ENCODE measurements around the gene PVR.

The PVR gene

DNA sequence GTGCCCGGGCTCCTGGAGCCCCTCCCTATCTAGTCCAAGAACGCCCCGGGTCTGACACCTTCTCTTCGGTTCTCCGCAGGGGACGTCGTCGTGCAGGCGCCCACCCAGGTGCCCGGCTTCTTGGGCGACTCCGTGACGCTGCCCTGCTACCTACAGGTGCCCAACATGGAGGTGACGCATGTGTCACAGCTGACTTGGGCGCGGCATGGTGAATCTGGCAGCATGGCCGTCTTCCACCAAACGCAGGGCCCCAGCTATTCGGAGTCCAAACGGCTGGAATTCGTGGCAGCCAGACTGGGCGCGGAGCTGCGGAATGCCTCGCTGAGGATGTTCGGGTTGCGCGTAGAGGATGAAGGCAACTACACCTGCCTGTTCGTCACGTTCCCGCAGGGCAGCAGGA lies 3.4 kb downstream of the PVR start:
- no peak for ATAC-seq
- TF ChIP-seq, protein P1, sequence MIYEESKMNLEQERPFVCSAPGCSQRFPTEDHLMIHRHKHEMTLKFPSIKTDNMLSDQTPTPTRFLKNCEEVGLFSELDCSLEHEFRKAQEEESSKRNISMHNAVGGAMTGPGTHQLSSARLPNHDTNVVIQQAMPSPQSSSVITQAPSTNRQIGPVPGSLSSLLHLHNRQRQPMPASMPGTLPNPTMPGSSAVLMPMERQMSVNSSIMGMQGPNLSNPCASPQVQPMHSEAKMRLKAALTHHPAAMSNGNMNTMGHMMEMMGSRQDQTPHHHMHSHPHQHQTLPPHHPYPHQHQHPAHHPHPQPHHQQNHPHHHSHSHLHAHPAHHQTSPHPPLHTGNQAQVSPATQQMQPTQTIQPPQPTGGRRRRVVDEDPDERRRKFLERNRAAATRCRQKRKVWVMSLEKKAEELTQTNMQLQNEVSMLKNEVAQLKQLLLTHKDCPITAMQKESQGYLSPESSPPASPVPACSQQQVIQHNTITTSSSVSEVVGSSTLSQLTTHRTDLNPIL (CRISPR knock-in tag; IDR thresholded peaks at IDR 0.05; ENCODE audit: low read depth): no peak
- TF ChIP-seq, protein P2, sequence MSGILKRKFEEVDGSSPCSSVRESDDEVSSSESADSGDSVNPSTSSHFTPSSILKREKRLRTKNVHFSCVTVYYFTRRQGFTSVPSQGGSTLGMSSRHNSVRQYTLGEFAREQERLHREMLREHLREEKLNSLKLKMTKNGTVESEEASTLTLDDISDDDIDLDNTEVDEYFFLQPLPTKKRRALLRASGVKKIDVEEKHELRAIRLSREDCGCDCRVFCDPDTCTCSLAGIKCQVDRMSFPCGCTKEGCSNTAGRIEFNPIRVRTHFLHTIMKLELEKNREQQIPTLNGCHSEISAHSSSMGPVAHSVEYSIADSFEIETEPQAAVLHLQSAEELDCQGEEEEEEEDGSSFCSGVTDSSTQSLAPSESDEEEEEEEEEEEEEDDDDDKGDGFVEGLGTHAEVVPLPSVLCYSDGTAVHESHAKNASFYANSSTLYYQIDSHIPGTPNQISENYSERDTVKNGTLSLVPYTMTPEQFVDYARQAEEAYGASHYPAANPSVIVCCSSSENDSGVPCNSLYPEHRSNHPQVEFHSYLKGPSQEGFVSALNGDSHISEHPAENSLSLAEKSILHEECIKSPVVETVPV (CRISPR knock-in tag; IDR thresholded peaks at IDR 0.05): no peak
- TF ChIP-seq PPARA (CRISPR knock-in tag; IDR thresholded peaks at IDR 0.05; ENCODE audit: borderline replicate concordance) (no peak), OSR1 (CRISPR knock-in tag; IDR thresholded peaks at IDR 0.05) (no peak), BACH2 (CRISPR knock-in tag; IDR thresholded peaks at IDR 0.05; ENCODE audit: borderline replicate concordance) (no peak), ISL1 (CRISPR knock-in tag; IDR thresholded peaks at IDR 0.05) (no peak), ZNF565 (CRISPR knock-in tag; conservative IDR thresholded peaks at IDR 0.05; ENCODE audit: low read depth) (no peak), ZC3H10 (CRISPR knock-in tag; IDR thresholded peaks at IDR 0.05) (no peak)

DNA sequence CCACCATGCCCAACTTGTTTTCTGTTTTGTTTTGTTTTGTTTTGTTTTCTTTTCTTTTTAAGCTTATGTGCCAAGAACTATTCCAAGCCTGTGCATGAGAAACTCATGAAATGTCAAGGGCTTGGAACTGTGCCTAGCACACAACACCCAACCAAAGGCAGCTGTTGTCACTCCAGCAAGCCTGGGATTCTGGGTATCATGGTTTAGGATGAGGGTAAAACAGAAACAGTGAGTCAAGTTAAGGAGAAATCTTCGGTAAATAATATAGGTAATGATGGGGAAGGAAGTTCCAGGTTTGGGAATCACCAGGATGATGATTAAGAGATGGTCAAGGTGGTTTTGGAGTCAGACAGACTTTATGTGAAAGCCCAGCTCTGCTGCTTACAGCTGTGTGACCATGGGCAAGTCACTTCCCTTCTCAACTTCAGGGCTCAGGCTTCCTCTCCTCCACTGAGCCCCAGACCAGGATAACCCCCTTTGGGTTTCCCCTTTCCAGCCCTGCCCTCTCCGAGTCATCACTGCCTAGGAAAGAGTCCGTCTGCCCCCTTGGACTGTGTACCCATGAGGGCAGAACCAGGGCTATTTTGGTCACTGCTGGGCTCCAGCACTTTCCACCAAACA lies 5.0 kb downstream of the PVR start:
- TF ChIP-seq TOX (CRISPR knock-in tag; IDR thresholded peaks at IDR 0.05; ENCODE audit: borderline replicate concordance): no peak
- no peak for TF ChIP-seq ZNF8 (CRISPR knock-in tag; IDR thresholded peaks at IDR 0.05)
- TF ChIP-seq, protein P1 (CRISPR knock-in tag; IDR thresholded peaks at IDR 0.05; ENCODE audit: low read depth): no peak
- no peak for ATAC-seq

DNA sequence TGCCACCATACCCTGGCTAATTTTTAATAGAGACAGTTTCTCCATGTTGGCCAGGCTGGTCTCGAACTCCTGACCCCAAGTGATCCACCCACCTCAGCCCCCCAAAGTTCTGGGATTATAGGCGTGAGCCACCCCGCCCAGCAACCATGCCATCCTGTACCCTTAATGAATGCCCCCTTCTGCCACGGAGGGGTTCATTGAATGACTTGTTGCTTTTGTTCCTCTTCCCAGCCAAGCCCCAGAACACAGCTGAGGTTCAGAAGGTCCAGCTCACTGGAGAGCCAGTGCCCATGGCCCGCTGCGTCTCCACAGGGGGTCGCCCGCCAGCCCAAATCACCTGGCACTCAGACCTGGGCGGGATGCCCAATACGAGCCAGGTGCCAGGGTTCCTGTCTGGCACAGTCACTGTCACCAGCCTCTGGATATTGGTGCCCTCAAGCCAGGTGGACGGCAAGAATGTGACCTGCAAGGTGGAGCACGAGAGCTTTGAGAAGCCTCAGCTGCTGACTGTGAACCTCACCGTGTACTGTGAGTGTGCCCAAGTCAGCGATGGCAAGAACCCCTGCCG lies 6.0 kb downstream of the PVR start:
- no peak for ATAC-seq
- no peak for TF ChIP-seq CSDC2 (CRISPR knock-in tag; IDR thresholded peaks at IDR 0.05)
- no peak for TF ChIP-seq OSR1 (CRISPR knock-in tag; IDR thresholded peaks at IDR 0.05)
- TF ChIP-seq, protein P1 (CRISPR knock-in tag; IDR thresholded peaks at IDR 0.05; ENCODE audit: low read depth): no peak
- TF ChIP-seq PPARA (CRISPR knock-in tag; IDR thresholded peaks at IDR 0.05; ENCODE audit: borderline replicate concordance): no peak
- no peak for TF ChIP-seq GLIS3 (CRISPR knock-in tag; IDR thresholded peaks at IDR 0.05)
- no peak for TF ChIP-seq ISL1 (CRISPR knock-in tag; IDR thresholded peaks at IDR 0.05)
- no peak for TF ChIP-seq RARB (CRISPR knock-in tag; IDR thresholded peaks at IDR 0.05)
- TF ChIP-seq, protein P2 (CRISPR knock-in tag; IDR thresholded peaks at IDR 0.05): no peak
- TF ChIP-seq, protein P3, sequence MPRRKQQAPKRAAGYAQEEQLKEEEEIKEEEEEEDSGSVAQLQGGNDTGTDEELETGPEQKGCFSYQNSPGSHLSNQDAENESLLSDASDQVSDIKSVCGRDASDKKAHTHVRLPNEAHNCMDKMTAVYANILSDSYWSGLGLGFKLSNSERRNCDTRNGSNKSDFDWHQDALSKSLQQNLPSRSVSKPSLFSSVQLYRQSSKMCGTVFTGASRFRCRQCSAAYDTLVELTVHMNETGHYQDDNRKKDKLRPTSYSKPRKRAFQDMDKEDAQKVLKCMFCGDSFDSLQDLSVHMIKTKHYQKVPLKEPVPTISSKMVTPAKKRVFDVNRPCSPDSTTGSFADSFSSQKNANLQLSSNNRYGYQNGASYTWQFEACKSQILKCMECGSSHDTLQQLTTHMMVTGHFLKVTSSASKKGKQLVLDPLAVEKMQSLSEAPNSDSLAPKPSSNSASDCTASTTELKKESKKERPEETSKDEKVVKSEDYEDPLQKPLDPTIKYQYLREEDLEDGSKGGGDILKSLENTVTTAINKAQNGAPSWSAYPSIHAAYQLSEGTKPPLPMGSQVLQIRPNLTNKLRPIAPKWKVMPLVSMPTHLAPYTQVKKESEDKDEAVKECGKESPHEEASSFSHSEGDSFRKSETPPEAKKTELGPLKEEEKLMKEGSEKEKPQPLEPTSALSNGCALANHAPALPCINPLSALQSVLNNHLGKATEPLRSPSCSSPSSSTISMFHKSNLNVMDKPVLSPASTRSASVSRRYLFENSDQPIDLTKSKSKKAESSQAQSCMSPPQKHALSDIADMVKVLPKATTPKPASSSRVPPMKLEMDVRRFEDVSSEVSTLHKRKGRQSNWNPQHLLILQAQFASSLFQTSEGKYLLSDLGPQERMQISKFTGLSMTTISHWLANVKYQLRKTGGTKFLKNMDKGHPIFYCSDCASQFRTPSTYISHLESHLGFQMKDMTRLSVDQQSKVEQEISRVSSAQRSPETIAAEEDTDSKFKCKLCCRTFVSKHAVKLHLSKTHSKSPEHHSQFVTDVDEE (CRISPR knock-in tag; IDR thresholded peaks at IDR 0.05): no peak
- TF ChIP-seq, protein P4, sequence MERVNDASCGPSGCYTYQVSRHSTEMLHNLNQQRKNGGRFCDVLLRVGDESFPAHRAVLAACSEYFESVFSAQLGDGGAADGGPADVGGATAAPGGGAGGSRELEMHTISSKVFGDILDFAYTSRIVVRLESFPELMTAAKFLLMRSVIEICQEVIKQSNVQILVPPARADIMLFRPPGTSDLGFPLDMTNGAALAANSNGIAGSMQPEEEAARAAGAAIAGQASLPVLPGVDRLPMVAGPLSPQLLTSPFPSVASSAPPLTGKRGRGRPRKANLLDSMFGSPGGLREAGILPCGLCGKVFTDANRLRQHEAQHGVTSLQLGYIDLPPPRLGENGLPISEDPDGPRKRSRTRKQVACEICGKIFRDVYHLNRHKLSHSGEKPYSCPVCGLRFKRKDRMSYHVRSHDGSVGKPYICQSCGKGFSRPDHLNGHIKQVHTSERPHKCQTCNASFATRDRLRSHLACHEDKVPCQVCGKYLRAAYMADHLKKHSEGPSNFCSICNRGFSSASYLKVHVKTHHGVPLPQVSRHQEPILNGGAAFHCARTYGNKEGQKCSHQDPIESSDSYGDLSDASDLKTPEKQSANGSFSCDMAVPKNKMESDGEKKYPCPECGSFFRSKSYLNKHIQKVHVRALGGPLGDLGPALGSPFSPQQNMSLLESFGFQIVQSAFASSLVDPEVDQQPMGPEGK (CRISPR knock-in tag; IDR thresholded peaks at IDR 0.05; ENCODE audit: borderline replicate concordance): no peak
- TF ChIP-seq ZNF70 (CRISPR knock-in tag; IDR thresholded peaks at IDR 0.05): no peak
- no peak for TF ChIP-seq SNAI2 (CRISPR knock-in tag; IDR thresholded peaks at IDR 0.05)
- TF ChIP-seq BACH2 (CRISPR knock-in tag; IDR thresholded peaks at IDR 0.05; ENCODE audit: borderline replicate concordance): no peak
- no peak for TF ChIP-seq POU6F1 (CRISPR knock-in tag; IDR thresholded peaks at IDR 0.05; ENCODE audit: borderline replicate concordance, low read depth)
- TF ChIP-seq ZFP30 (CRISPR knock-in tag; IDR thresholded peaks at IDR 0.05): no peak
- no peak for TF ChIP-seq ZFP3 (CRISPR knock-in tag; IDR thresholded peaks at IDR 0.05)

Measured in SK-N-SH treated with all-trans-retinoic acid at 6 μM for 48 hours (cell line).